ENCODE measurements around the gene B3GNT9.

The B3GNT9 gene

DNA sequence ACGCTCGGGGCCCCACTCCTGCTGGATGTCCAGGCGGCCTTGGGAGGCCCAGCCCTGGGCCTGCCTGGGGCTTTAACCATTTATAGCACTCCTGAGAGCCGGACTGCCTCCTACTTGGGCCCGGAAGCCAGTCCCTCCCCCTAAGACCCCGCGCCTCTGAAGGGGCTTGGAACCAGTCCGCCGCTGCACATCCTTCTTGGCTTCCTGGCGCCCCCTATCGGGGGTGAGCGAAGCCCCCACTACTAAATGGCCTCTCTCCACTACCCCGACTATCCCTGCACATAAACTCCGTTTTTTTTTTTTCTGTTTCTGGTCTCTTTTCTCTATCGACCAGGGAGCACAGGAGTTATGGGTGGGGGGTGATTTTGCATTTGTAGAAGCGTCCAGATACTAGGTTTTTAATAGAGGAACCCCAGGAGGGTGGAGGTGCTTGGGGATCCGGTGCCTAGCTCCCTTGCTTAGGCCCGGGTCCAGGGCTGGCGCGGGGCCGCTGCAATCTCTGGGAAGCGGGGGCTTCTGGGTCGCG, 18.9 kb upstream of the B3GNT9 start:
- TF ChIP-seq, protein P1, sequence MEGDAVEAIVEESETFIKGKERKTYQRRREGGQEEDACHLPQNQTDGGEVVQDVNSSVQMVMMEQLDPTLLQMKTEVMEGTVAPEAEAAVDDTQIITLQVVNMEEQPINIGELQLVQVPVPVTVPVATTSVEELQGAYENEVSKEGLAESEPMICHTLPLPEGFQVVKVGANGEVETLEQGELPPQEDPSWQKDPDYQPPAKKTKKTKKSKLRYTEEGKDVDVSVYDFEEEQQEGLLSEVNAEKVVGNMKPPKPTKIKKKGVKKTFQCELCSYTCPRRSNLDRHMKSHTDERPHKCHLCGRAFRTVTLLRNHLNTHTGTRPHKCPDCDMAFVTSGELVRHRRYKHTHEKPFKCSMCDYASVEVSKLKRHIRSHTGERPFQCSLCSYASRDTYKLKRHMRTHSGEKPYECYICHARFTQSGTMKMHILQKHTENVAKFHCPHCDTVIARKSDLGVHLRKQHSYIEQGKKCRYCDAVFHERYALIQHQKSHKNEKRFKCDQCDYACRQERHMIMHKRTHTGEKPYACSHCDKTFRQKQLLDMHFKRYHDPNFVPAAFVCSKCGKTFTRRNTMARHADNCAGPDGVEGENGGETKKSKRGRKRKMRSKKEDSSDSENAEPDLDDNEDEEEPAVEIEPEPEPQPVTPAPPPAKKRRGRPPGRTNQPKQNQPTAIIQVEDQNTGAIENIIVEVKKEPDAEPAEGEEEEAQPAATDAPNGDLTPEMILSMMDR (IDR thresholded peaks at IDR 0.05), result peak; percentile 8
- Histone ChIP-seq H3K4me3 (ENCODE audit: low read depth in 1 of 2, low read length in 1 of 2) (peak overlapping the region; percentile 40 to 44), H3K27me3 (peaks cover 100% of the 10 kb centered on the region), H3K9me3 (no peaks in the 10 kb centered on the region), H3K4me1 (ENCODE audit: control insufficient read depth in 1 of 2, insufficient read depth in 1 of 2, low read depth in 1 of 2, low read length in 1 of 2) (peaks cover 33 to 42% of the 10 kb centered on the region in 2 experiments), H3K36me3 (no peaks in the 10 kb centered on the region), H3K27ac (no peak overlapping the region)

DNA sequence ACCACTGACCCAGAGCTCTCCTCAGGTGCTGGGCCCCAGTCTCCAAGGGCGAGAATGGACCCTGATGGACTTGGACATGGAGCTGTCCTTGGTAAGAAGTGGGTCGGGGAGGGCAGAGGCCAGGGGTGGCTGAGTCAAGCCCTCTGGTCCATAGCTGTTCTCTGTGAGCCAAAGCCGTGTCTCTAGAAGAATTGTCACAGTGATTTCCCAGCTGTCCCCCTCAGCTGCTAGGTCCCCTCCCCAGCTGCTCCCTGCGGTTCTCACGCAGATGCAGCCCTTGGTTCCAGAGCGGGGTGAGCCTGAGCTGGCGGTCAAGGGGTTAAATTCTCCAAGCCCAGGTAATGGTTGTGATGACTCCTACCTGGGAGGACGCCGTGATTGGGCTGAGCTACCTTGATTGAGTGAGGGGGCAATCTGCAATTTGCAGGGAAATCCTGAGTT, 18.2 kb upstream of the B3GNT9 start:
- Histone ChIP-seq H3K9me3 (no peaks in the 10 kb centered on the region), H3K27ac (no peak overlapping the region), H3K27me3 (peaks cover 100% of the 10 kb centered on the region), H3K36me3 (no peaks in the 10 kb centered on the region), H3K4me3 (ENCODE audit: low read depth in 1 of 2, low read length in 1 of 2) (no peak overlapping the region), H3K4me1 (ENCODE audit: control insufficient read depth in 1 of 2, insufficient read depth in 1 of 2, low read depth in 1 of 2, low read length in 1 of 2) (peaks cover 29 to 42% of the 10 kb centered on the region in 2 experiments)
- TF ChIP-seq, protein P1 (IDR thresholded peaks at IDR 0.05), result no peak

DNA sequence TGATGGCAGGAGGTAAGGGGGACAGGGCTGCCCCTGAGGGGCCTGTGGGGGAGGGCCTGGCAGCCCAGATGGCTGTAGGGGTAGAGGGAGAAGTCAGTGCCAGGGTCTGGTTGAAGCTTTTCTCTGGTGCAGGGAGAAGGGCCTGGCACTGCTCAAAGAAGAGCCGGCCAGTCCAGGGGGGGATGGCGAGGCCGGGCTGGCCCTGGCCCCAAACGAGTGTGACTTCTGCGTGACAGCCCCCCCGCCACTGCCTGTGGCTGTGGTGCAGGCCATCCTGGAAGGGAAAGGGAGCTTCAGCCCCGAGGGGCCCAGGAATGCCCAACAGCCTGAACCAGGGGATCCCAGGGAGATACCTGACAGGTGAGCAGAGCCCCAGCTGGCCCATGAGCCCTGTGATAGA, 16.8 kb upstream of the B3GNT9 start:
- Histone ChIP-seq H3K27me3 (peaks cover 100% of the 10 kb centered on the region), H3K4me1 (ENCODE audit: control insufficient read depth in 1 of 2, insufficient read depth in 1 of 2, low read depth in 1 of 2, low read length in 1 of 2) (peaks cover 29 to 46% of the 10 kb centered on the region in 2 experiments)

DNA sequence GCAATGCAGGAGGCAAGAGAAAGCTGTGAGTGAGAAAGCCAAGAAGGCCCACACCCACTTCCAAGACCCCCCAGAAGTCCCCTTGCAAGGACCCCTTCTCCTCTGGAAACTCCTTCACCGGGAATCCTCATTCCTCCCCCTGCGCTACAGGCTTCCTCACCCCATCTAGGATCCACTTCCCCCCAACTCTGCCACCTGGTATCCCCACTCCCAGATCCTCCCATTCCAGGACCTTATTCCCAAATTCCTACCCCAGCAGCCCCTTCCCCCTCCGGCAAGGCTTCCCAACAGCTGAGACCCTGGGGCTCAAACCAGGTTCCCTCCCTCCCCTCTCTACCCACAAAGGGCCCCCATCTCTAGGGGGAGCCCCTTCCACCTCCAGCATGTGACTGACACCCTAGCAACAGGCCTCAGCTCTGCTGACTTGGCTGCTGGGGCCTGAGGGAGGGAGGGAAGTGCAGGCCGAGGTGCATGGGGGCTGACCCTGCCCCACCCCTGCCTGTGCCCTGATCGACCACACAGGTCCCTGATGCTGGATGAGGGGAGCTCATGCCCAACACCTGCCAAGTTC, 15.9 kb upstream of the B3GNT9 start:
- H3K27ac ChIP-seq, result no peak overlapping the region
- TF ChIP-seq, protein P1 (IDR thresholded peaks at IDR 0.05), result no peak
- no peak overlapping the region for H3K4me3 ChIP-seq (ENCODE audit: low read depth in 1 of 2, low read length in 1 of 2)
- no peaks in the 10 kb centered on the region for H3K9me3 ChIP-seq
- H3K27me3 ChIP-seq, result peaks cover 100% of the 10 kb centered on the region
- H3K36me3 ChIP-seq, result no peaks in the 10 kb centered on the region
- peaks cover 28 to 50% of the 10 kb centered on the region in 2 experiments for H3K4me1 ChIP-seq (ENCODE audit: control insufficient read depth in 1 of 2, insufficient read depth in 1 of 2, low read depth in 1 of 2, low read length in 1 of 2)

More for the DNA sequence above, 16.8 kb upstream of the B3GNT9 start:
- TF ChIP-seq, protein P1 (IDR thresholded peaks at IDR 0.05), result no peak
- no peak overlapping the region for H3K4me3 ChIP-seq (ENCODE audit: low read depth in 1 of 2, low read length in 1 of 2)
- H3K9me3 ChIP-seq, result no peaks in the 10 kb centered on the region
- H3K27ac ChIP-seq, result no peak overlapping the region
- H3K36me3 ChIP-seq, result no peaks in the 10 kb centered on the region

DNA sequence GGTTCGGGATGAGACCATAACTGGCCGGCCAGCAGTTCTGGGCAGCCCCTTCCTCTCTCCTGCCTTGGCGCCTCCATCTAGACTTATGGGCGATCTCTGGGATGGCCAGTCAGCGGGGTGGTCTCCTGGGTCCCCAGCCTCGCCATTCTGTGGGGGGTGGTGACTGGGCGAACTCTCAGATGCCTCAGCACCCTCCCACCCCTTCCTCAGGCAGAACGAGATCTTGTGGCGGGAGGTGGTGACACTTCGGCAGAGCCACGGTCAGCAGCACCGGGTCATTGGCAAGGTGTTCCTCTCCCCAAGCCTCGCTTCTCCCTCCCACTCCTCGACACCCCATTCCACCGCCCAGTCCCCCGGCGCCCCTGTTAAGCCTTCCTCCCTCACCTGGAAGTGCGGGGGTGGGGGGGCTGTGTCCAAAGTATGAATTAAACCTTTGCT, 15.3 kb upstream of the B3GNT9 start:
- H3K4me1 ChIP-seq (ENCODE audit: control insufficient read depth in 1 of 2, insufficient read depth in 1 of 2, low read depth in 1 of 2, low read length in 1 of 2), result peaks cover 32 to 56% of the 10 kb centered on the region in 2 experiments

More for the DNA sequence above, 15.3 kb upstream of the B3GNT9 start:
- Histone ChIP-seq H3K27ac (no peak overlapping the region), H3K27me3 (peaks cover 100% of the 10 kb centered on the region), H3K36me3 (no peaks in the 10 kb centered on the region), H3K9me3 (no peaks in the 10 kb centered on the region), H3K4me3 (ENCODE audit: low read depth in 1 of 2, low read length in 1 of 2) (no peak overlapping the region)
- TF ChIP-seq, protein P1 (IDR thresholded peaks at IDR 0.05), result no peak

Measured in neutrophil (primary cell).